ENCODE results near the gene SUPT20H.

The SUPT20H gene

DNA sequence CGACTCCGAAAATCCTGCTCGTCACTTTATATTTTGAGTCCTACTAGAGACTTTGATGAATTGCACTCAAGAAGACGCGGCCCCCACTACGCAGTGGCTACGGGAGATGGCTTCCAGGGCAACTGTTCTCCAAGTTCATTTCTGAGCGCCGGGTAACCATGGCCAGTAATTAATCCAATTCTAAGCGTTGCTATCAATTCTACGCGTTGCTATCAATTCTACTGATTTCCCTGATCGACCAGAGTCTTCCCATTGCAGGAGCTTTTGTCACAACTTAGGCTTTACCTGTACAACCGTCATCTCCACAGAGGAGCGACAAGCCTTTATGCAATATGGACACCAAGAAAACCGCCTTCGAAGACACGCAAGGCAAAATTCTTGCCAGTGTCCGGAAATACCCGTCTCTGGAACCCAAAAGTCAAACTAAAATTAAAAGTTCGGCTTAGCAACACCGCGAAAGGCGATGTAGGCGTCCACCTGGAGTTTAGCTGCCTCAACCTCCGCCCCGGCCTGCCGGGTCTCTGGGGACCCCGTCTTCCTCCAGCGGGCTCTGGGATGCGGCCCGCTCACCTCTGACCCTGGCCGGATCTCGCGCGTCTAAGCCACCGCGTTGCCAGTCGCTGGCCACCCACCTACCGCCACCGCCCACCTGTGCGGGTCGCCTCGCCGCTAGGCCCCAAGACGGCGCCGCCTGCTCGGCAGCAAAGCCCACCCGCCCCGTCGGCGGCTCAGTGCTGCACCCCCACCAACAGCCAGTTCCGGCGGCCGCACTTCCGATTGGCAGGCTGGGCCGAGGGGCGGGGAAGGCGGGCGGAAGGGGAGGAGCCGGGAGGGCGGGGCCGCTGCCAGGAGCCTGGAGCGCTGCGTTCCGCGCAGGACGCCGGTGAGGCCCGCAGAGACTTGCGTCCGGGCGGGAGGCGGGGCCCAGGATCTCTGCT is at the start of gene SUPT20H:
SUPT20H (minus strand) TSS at position 779 of the 938 bp plus-strand sequence. CDS start 8,198 bp downstream, outside the sequence.
- DNase-seq = peak; percentile 83

DNA sequence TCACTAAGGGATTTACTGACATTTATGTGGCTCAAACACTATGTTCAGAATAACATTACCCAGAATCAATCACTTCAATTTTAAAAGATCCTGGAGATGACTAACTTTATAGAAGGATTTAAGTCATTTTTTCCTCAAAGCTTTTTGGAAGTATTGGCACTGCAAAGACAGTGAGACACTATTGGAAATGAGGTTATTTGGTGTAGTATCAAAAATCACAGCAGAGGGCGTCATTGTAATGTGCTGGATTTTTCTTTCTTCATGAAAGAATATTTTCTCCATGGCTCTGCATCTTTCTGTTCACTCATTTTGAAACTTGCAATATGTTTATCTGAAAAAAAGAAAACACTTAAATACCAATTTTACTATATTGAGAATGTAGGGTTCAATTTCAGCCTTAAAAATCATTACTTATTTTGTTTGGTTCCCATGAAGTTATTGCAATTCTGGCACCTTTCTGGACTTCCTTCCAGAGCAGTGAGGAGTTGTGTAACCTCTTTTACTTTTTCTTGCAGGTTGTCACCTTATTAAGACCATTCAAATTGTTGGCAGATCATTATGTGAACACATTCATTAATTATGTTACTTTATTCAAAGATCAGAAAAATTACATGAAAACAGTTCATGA is 49.7 kb upstream of the SUPT20H start:
- peak; percentile 3 for DNase-seq

GRCh38 chr13:37107868-37108267 is 48.4 kb upstream of the SUPT20H start:
- DNase-seq = no peak

- no peak for DNase-seq
Observed at GRCh38 chr13:37107456-37107855, 48.0 kb upstream of the SUPT20H start.

DNA sequence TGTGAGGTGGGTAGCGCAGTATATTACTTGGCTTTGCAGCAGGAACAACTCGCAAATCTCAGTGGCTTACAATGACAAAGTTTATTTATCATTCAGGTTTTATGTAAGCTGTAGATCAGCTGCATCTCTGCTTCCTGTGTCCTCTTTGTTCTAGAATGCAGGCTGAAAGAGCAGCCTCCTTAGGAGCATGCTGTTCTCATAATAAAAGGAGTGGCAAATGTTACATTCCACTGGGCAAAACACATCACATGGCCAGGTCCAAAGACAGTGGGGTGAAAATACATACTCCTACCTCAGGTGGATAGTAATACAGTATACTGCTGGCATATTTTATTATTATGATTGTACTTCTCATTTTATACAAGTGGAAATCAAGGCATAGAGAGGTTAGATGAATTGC is 47.2 kb upstream of the SUPT20H start:
- no peak for DNase-seq

DNA sequence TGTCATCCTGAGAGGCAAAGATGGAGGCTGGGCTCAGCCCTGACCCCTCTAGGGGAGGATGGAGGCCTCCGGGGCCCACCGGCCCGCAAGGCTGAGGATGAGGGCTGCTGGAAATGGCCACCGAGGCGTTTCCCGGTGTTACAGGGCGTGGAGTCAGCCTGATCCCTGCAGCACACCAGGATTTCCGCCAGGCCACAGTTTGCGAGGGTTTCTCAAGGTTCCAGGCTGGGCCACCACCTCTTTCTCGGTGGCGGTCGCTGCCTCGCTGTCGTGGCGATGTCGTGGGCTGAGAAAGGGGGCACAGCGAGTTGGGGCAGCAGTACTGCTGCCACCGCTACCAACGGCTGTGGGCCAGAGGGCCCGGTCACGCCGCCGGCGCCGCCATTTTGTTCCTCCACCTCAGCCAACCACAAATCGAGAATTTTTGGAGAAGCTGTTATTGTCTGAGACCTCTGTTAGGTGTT is 45.8 kb upstream of the SUPT20H start, which contains the start of gene CSNK1A1L:
CSNK1A1L (minus strand) TSS at position 414 of the 464 bp plus-strand sequence; CDS start at position 6, 408 bp downstream.
- no peak for DNase-seq

DNA sequence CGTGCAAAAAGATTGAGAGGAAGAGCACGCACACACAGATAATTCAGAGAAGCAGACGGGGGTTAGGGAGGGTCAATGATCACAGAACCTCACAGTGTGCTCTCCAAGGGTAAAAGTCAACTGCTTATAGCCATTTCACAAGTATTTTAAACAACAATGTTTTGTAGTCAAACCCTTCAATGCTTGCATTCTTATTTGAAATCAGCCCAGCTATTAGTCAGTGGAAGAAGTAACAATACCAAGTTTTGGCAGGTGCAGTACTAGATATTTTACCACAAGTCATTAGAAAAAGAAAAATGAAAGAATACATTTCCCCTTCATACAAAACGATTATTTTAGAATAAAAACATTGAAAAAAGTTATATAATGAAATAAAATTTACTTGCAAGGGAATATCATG is 43.4 kb upstream of the SUPT20H start:
- DNase-seq = no peak

GRCh38 chr13:37101201-37101600 is 41.7 kb upstream of the SUPT20H start:
- DNase-seq = no peak

DNA sequence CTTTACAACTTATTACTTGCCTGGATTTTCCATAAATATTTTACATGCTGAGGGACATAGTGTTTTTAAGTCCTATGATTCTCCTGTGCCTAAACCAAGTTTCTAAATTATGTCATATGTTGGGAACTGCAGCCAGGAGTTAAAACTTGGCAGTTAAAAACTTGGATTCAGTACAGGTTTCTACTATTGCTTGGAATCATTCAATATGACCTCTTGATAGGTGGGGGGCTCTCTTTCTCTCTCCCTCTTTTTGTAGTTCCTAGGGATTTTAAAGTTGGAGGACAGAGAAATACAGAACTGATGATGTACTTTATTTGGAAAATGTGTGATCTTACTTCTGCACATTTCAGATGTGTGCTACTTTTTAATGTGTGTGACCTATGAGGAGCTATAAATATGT is 41.2 kb upstream of the SUPT20H start:
- no peak for DNase-seq

DNA sequence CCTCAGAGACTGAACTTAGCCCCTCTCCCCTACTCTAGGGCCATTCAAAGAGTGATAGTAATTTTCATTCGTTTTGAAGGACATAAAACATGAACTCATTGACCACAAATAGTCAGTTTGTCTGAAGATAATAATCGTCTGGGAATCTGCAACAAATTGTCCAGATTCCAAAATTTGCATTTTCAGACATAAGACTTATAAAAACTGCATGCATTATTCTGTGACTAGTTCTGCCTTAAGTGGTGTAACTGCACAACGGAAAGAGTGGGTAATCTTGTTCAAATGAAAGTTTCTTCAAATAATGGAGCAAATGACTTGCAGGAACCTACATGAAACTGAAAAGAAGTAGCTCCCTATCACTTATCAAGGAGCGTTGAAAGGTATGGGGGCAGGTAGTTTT is 37.6 kb upstream of the SUPT20H start:
- DNase-seq = no peak

- no peak for DNase-seq
Observed at GRCh38 chr13:37094840-37095239, 35.4 kb upstream of the SUPT20H start.

- DNase-seq = no peak
Observed at GRCh38 chr13:37094099-37094498, 34.6 kb upstream of the SUPT20H start.

DNA sequence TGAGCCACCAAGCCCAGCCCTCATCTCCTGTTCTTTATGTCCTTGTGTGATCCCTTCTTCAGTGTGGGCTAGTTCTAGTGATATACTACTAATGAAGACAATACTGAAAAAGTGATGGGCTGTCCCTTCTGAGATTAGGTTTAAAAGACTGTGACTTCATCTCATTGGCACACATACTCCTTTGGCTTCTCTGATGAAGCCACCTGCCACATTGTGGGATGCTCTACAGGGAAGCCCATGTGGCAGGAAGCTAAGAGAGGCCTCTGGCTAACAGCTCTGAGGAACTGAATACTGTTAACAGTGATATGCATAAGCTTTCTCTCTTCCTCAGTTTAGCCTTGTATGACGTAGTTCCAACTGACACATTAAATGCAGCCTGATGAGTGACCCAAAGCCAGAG is 32.3 kb upstream of the SUPT20H start:
- no peak for DNase-seq

DNA sequence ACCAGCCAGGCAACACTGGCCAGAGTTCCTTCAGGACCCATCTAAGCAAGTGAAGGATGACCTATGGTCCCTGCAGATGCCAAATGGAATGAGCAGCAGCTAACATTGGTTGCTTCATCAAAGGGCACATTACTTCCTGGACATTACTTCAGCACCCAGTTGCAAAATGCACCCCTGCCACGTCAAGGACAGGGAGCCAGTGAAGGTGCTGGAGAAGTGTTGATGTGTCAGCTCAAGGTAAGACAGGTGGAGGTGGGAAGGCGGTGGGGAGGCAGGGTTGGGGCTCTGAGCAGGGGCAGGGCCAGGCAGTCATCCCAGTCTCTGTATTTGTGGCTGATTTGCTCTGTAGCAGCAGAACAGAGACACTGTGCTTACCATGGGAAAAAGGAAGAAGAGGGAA is 31.4 kb upstream of the SUPT20H start:
- DNase-seq = no peak

DNA sequence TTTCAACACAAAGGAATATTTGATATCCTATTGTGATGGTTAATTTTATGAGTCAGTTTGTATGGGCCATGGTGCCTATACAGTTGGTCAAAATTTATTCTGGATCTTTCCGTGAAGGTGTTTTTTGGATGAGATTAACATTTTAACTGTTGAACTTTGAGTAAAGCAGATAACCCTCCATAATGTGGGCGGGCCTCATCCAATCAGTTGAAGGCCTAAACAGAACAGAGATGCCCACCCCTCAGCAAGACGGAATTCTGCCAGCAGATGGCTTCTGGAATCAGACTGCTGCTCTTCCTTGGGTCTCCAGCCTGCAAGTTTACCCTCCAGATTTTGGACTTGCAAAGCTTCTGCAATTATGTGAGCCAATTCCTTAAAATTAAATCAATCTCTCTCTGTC is 30.0 kb upstream of the SUPT20H start:
- no peak for DNase-seq

DNA sequence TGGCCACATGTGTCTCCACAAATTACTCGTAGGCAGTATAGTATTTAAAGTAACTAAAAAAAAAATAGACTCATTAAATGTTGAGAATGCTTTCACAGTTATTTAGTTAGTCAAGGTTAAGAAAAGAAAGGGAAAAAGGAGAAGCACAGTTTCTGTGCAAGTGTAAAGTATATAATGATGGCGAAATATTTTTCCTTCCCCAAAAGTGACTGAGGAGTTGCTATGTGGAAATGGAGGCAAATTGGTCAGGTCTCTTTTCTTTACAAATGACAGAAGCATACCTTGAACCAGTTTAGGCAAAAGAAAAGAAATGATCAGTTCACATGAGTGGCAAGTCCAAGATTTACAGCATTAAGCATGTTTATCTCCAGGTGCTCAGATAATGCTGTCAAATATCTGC is 28.0 kb upstream of the SUPT20H start:
- no peak for DNase-seq

- DNase-seq = no peak
Observed at GRCh38 chr13:37085606-37086005, 26.1 kb upstream of the SUPT20H start.

DNA sequence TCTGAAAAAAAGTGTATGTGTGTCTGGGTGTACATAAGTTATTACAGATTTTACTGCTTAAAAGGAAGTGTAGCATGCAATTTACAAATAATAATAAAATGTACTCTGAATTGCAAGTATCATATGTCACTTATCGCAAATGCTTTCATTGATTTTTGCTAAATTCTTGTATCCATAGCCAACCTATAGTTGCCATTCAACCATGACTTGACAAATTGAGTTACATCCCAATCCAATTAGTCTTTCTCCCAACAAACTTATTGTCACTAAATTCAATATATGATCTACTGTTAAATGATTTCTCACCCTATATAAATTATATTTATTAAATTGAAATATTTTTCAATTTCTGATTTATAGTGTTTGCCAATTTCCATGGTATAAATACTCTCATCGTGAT is 17.3 kb upstream of the SUPT20H start:
- no peak for DNase-seq

DNA sequence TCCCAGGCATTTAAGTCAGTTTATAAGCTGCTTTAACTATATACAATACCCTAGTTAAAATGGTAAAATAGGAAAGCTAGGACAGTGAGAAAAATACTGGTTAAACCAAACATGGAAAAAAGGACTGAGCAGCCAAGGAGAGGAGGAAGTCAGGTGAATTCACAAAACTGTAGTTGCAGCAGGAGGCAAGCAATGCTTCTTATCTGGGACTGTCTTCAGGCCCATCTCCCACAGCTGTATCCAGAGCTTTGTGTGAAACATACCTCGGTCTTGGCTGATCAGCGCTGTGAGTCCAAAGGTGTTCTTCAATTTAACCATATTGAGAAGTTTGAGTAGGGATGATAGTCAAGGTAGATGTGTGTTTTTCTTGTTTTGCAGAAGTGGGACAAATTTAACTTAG is 15.7 kb upstream of the SUPT20H start:
- no peak for DNase-seq

- DNase-seq = no peak
Observed at GRCh38 chr13:37074703-37075102, 15.2 kb upstream of the SUPT20H start.

GRCh38 chr13:37072024-37072423 is 12.5 kb upstream of the SUPT20H start:
- DNase-seq = no peak

- no peak for DNase-seq
Observed at GRCh38 chr13:37070956-37071355, 11.5 kb upstream of the SUPT20H start.

DNA sequence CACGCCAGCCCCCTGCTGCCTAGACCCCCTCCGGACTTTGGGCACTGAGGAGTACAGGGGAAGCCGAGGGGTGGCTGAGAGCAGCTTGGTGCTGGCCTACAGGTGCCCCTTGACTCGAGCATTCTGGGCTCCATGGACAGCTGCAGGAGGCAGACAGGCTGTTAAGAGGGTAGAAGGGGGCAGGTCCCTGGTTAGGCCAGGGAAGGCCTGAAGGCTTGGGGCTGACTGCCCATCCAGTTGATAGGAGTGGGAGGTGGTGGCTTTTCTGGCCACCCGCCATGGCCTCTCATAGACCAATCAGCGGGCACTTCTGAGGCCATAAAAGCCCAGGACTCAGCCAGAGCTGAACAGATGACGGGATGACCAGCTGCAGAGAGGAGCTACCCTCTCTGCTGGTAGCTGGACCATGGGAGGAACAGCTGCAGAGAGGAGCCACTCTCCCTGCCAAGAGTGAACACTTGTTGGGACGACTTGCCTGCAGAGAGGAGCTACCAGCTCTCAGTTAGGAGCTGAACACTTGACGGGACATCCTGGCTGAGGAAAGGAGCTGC is 10.7 kb upstream of the SUPT20H start:
- no peak for DNase-seq

GRCh38 chr13:37069597-37070103 is 10.2 kb upstream of the SUPT20H start:
- no peak for DNase-seq

All from NCI-H1092 (cell line).